ENCODE data around the gene LECT2. TPM values are rescaled to one million over a fixed set of nuclear protein-coding genes. Genes with fewer than 3 reads are reported as not detected.

Gene LECT2
- total RNA-seq, 2 experiments from 2014 or later = not detected

DNA sequence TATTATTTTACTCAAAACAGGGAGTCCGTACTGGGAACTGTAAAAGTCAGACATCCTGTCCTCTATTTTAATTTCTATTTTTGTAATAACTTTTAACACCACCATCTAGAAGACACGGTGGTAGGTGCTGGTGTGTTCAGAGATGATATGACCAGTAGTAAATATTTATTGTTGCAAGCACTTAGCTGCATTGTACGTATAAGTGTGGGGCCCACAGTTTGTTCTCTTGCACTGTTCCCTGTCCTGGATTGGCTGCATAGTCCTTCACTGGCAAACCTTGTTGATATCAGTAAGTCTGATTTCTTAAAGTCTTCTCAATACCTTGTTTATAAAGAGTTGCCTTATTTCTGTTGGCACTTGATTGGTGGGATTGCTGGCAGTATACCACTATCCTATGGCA, 34.6 kb downstream of the LECT2 start:
- TF ChIP-seq, protein P1, sequence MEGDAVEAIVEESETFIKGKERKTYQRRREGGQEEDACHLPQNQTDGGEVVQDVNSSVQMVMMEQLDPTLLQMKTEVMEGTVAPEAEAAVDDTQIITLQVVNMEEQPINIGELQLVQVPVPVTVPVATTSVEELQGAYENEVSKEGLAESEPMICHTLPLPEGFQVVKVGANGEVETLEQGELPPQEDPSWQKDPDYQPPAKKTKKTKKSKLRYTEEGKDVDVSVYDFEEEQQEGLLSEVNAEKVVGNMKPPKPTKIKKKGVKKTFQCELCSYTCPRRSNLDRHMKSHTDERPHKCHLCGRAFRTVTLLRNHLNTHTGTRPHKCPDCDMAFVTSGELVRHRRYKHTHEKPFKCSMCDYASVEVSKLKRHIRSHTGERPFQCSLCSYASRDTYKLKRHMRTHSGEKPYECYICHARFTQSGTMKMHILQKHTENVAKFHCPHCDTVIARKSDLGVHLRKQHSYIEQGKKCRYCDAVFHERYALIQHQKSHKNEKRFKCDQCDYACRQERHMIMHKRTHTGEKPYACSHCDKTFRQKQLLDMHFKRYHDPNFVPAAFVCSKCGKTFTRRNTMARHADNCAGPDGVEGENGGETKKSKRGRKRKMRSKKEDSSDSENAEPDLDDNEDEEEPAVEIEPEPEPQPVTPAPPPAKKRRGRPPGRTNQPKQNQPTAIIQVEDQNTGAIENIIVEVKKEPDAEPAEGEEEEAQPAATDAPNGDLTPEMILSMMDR (conservative IDR thresholded peaks at IDR 0.05; ENCODE audit: low read length) = no peak
- no peak for TF ChIP-seq EZH2phosphoT487 (IDR thresholded peaks at IDR 0.05; ENCODE audit: borderline replicate concordance, low read depth, low read length)
- Histone ChIP-seq H3K79me2 (ENCODE audit: insufficient read depth, low read depth, low read length) (no peaks in the 10 kb centered on the region), H3K27ac (ENCODE audit: low read depth, low read length, poor library complexity, severe bottlenecking) (no peak overlapping the region), H3K4me3 (ENCODE audit: low read depth, low read length, poor library complexity, severe bottlenecking) (no peak overlapping the region), H3K4me2 (ENCODE audit: low read length) (no peak overlapping the region), H2AFZ (ENCODE audit: low read length) (no peak overlapping the region), H3K4me1 (ENCODE audit: insufficient read depth, low read length, poor library complexity, severe bottlenecking) (no peaks in the 10 kb centered on the region), H4K20me1 (ENCODE audit: insufficient read depth, low read length) (no peaks in the 10 kb centered on the region), H3K36me3 (ENCODE audit: insufficient read depth, low read length) (no peaks in the 10 kb centered on the region), H3K9me2 (ENCODE audit: insufficient read depth, low read length) (no peaks in the 10 kb centered on the region), H3K9me3 (ENCODE audit: low read length) (no peaks in the 10 kb centered on the region)
- CTCF ChIA-PET (ENCODE audit: unreplicated experiment) = no interaction called here
- no peak for DNase-seq (ENCODE audit: low spot score)
- POLR2A ChIA-PET = interaction anchor here (1.6 kb wide), 1 partner anchor 9 kb away, joined by 4 read pairs; no protein-coding TSS in a partner anchor
- no TSS peak for BruUV-seq (replicated peaks)
- intact Hi-C loops (cut with micrococcal nuclease; ENCODE audit: unreplicated experiment) = no loop called here

DNA sequence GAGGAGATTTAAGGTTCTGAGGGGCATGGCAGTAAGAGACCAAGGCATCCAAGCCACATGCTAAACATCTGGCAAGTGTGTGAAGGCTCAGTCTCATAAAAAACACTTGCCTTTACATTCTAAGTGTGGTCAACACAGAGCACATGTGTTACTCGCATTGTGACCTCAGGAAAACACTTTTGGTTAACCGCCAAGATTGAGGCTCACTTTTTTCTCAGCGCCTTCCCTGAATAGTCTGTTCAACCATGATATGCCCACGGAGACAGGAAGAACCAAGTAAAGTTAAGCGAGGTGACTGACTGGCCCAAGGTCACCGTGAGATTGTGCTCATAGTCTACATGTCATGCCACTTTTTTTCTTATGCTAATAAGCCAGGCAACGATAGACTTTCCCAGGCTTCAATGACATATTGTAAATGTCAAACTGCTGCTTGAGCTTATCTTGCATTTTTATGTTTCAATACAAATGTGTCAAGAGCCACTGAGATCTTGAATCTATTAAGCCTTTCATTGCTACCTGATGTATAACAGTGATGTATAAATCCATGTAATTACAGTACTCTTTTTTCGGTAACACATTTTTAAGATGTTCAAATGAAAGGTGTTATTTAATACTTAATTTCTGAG, 38.0 kb downstream of the LECT2 start:
- no peaks in the 10 kb centered on the region for H3K9me2 ChIP-seq (ENCODE audit: insufficient read depth, low read length)
- no peak for TF ChIP-seq EZH2phosphoT487 (IDR thresholded peaks at IDR 0.05; ENCODE audit: borderline replicate concordance, low read depth, low read length)
- TF ChIP-seq, protein P1 (conservative IDR thresholded peaks at IDR 0.05; ENCODE audit: low read length) = no peak
- H3K4me3 ChIP-seq (ENCODE audit: low read depth, low read length, poor library complexity, severe bottlenecking) = no peak overlapping the region
- BruUV-seq (replicated peaks) = no TSS peak
- intact Hi-C loops (cut with micrococcal nuclease; ENCODE audit: unreplicated experiment) = no loop called here
- no peak overlapping the region for H2AFZ ChIP-seq (ENCODE audit: low read length)
- no peaks in the 10 kb centered on the region for H3K9me3 ChIP-seq (ENCODE audit: low read length)
- no peaks in the 10 kb centered on the region for H3K4me1 ChIP-seq (ENCODE audit: insufficient read depth, low read length, poor library complexity, severe bottlenecking)
- no peak overlapping the region for H3K4me2 ChIP-seq (ENCODE audit: low read length)
- no peaks in the 10 kb centered on the region for H3K36me3 ChIP-seq (ENCODE audit: insufficient read depth, low read length)
- H3K27ac ChIP-seq (ENCODE audit: low read depth, low read length, poor library complexity, severe bottlenecking) = no peak overlapping the region
- POLR2A ChIA-PET = interaction anchor here (1.0 kb wide), 1 partner anchor 23 kb away, joined by 3 read pairs; no protein-coding TSS in a partner anchor
- no peaks in the 10 kb centered on the region for H4K20me1 ChIP-seq (ENCODE audit: insufficient read depth, low read length)
- H3K79me2 ChIP-seq (ENCODE audit: insufficient read depth, low read depth, low read length) = no peaks in the 10 kb centered on the region
- CTCF ChIA-PET (ENCODE audit: unreplicated experiment) = no interaction called here
- no peak for DNase-seq (ENCODE audit: low spot score)

GRCh38 chr5:135915466-135916001, 39.2 kb downstream of the LECT2 start:
- Histone ChIP-seq H3K4me1 (ENCODE audit: insufficient read depth, low read length, poor library complexity, severe bottlenecking) (no peaks in the 10 kb centered on the region), H3K9me2 (ENCODE audit: insufficient read depth, low read length) (no peaks in the 10 kb centered on the region), H4K20me1 (ENCODE audit: insufficient read depth, low read length) (no peaks in the 10 kb centered on the region), H3K79me2 (ENCODE audit: insufficient read depth, low read depth, low read length) (no peaks in the 10 kb centered on the region), H2AFZ (ENCODE audit: low read length) (no peak overlapping the region), H3K4me2 (ENCODE audit: low read length) (no peak overlapping the region), H3K27ac (ENCODE audit: low read depth, low read length, poor library complexity, severe bottlenecking) (no peak overlapping the region), H3K9me3 (ENCODE audit: low read length) (no peaks in the 10 kb centered on the region), H3K36me3 (ENCODE audit: insufficient read depth, low read length) (no peaks in the 10 kb centered on the region), H3K4me3 (ENCODE audit: low read depth, low read length, poor library complexity, severe bottlenecking) (no peak overlapping the region)
- ChIA-PET CTCF (ENCODE audit: unreplicated experiment) (no interaction called here), POLR2A (no interaction called here)
- no peak for TF ChIP-seq EZH2phosphoT487 (IDR thresholded peaks at IDR 0.05; ENCODE audit: borderline replicate concordance, low read depth, low read length)
- TF ChIP-seq, protein P1 (conservative IDR thresholded peaks at IDR 0.05; ENCODE audit: low read length) = no peak
- intact Hi-C loops (cut with micrococcal nuclease; ENCODE audit: unreplicated experiment) = no loop called here
- no TSS peak for BruUV-seq (replicated peaks)
- DNase-seq (ENCODE audit: low spot score) = no peak
